Measurements from ENCODE around the gene RP2. TPM values are rescaled to one million over a fixed set of nuclear protein-coding genes. Genes with fewer than 3 reads are reported as not detected.

Gene RP2
- 10 to 100 TPM; 11.4 to 17.1 (median 15.0) TPM for polyA plus RNA-seq (ENCODE audit: insufficient read length in 4 of 4)

DNA sequence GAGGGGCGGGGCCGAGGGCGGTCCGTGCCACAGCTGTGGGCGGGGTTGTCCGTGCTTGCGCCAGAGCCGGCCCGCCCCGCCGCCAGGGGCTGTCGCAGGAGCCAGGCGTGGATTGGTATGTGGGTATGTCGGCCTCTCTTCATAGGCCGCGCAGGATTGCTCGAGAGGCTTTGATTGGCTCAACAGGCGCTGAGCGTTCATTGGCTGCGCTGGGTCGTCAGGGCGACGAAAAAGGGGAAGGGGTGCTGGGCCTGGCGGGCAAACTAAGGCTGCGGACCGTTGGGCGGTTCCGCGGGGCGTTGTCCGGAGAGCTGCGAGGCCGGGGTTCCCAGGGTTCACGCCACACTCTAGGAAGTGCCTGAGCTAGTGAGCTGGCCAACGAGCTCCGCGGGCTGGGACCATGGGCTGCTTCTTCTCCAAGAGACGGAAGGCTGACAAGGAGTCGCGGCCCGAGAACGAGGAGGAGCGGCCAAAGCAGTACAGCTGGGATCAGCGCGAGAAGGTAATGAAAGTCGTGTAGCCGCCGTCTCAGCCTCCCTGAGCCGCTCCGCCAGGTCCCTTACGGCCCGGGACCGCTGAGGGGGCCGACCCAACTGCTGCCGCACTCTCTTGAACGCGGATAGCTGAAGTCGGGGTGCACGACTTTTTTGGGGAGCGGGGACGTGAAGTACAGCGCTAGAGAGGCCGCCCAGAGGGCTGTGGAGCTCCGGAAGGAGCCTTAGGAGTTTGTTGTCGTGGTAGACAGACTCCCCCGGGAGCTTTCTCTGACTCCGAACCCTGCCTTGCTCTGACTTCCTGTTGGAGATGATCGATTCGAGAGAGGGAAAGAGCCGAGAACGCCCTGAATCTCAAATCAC lies at the start of gene RP2:
Gene RP2 (plus strand): TSS at position 343 of the 857 bp plus-strand sequence. CDS start 58 bp downstream, at position 401.
- DNase-seq (ENCODE audit: low read depth in 4 of 4, low spot score in 2 of 4), result peak; percentile 59 to 78 (median 72)

DNA sequence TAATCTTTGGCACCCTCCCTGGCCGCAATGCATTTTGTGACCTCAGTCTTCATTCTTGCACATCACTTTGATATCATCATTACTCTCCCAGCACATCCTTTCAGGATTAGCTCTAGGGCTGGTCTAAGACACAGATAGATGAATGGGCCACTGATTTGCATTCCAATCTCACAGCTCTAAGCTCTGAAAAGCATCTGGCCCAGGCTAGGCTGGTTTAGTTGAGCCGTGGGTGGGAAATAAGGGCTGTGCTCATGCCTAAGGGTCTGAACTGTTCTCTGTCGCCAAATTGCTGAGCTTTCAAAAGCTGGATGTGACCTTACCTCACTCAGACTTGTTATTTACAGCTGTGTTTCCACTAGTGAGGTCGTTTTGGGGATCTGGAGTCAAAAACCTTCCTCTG lies 47.9 kb upstream of the RP2 start:
- DNase-seq (ENCODE audit: low read depth in 4 of 4, low spot score in 2 of 4), result no peak

DNA sequence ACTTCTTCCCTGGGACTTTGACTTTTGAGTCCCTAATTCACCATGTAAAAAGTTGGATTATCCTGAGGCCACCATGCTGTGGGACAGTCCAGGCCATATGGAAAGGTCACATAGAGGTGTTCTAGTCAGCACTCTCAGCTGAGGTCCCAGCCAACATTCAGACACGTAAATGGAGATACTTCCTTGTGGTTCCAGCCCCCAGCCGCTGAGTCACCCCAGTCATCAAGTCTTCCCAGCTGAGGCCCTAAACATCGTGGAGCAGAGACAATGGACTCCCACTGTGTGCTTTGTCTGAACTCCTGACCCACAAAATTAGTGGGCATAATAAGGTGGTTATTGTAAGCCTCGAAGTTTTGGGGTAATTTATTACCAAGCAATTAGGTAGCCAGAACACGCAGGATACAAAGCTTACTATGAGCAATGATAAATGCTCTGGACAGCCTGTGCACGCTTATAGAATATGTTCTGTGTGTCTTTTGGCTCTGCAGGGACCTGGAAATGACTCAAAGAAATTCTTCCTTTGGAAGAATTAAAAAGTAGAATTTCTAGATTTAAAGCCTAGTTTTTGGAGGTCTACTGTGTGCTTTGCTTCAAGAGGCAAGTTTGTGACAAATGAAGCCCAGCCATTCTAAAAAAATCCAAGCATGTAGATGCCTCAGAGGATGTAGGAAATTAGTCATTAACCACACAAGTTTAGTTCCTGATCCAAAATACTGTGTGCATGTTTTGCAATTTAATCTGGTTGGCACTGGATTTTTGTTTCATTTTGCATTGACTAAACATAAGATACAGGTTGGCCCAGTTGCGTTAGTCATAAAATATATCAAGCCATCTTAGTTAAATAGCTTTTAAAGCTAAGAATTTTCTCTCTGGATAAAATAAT lies 44.7 kb upstream of the RP2 start:
- DNase-seq (ENCODE audit: low read depth in 4 of 4, low spot score in 2 of 4), result no peak

DNA sequence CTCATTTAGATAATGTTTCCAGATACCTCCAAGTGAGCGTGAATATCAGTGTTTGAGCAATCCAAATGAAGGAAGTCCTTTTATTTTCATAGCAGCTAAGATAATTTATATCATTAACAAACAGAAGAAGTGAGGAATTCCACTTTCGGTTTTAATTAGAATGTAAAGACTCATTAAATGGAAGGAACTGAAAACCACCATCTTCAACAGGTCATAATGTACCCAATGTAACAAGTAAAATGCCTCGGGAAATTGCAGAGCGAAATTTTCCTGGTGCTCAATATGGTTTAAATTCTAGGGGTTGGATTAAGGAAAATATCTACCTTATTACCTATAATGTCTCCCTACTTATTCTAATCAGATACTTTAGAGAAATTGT lies 44.0 kb upstream of the RP2 start:
- DNase-seq (ENCODE audit: low read depth in 4 of 4, low spot score in 2 of 4), result no peak

DNA sequence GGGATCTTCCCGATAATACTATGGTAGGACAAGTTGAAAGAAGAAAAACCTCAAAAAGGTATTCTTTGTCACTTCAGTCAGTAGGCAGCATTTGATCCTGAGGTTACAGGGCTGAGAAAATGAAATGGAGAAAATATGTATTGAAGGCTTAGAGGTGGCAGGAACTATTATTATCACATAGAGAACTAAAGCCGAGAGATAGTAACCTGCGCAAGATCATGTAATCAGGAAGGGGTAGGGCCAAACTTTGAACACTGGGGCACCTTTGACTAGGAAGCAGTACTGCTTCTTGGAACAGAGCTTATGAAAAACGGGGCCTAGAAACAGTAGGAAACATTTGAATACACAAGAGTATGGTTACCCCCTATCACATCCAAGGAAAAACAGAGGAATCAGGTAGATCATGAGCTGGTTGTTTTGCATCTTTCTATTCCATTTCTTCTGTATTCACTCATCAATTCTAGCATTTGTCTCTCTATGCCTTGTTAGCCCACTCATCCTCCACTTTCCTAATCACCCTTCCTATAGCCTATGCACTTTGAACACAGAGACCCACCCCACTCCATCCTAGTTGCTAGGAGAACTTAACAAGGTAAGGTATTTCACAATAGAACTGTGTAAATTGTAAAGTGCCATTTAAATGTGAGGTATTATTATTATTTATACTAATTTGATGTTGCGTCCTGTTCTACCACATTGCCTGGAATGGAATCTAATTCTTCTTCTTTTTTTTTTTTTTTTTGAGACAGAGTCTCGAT lies 43.3 kb upstream of the RP2 start:
- DNase-seq (ENCODE audit: low read depth in 4 of 4, low spot score in 2 of 4), result no peak

DNA sequence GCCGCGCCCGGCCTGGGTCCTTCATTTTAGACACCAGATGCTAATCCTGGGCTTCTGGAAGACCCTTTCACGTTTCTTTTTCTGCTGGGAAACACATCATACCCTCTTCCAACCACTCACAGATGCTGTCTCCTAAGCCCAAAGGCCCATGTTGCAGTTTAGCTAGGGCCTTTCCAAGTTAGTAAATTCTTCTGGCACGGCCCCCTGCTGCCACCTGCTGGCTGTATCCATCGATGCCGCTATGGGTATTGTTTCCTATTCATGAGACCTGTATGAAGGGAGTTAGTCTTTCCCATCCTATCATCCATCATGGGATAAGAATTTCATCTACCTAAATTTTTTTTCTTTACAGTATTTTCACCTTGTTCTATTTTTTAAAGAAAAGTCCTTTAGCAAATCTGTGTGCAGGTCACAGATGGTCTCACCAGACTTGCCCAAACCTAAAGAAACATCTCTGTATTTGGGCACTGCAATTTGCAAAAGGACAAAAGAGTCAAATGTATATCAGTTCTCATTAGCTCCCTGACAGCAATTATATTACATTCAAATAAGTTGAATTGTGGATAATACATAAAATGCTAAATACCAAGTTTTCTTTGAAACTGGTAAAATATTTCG lies 40.2 kb upstream of the RP2 start:
- peak in 2 of 4 donors; percentile 9 to 21 for DNase-seq (ENCODE audit: low read depth in 4 of 4, low spot score in 2 of 4)

DNA sequence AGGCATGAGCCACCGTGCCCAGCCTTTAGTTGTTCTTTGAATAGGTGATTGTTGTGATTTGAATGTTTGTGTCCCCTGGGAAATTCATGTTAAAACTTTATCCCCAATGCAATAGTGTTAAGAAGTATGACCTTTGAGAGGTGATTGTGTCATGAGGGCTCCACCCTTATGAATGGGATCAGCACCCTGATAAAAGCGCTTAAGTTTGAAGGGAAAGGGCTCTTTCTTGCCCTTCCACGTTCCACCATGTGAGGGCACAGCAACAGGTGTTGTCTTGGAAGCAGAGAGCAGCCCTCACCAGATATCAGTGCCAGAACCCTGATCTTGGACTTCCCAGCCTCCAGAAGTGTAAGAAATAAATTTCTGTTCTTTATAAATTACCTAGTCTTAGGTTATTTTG lies 33.7 kb upstream of the RP2 start:
- DNase-seq (ENCODE audit: low read depth in 4 of 4, low spot score in 2 of 4), result no peak

DNA sequence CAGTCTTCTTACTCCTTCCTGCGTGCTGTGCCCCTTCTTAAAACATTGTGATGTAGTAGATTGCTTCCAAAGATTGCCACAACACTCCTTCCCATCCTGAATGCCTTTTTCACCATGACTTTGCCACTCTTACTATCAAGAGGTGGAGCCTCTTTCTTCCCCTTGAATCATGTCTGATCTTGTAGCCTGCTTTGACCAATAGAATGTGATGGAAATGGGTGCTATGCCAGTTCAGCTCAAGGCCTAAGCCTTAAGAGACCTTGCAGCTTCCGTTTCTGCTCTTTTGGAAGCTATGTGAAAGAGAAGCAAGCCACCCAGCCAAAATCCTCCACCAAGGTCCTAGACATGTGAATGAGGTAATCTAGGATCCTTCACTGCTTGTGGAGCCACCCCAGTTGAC lies 31.6 kb upstream of the RP2 start:
- DNase-seq (ENCODE audit: low read depth in 4 of 4, low spot score in 2 of 4), result no peak

DNA sequence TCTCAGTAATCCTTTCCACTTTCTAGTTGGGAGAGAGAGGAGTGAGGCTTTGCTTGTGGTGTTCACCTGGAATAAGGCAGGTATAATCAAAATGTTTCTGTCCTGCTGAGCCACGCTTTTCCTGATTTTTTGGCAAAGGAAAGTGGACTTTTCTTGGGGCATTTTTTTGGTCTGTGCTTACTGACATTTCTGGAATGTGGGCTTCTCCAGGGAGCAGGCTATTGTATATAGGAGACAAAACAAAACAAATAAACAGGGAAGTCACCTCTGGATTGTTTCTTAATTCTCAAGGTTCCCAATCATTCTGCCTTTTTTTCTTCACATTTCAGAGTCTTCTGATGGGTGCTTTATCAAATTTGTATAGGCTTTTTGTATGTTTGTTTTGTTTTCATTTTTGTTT lies 25.7 kb upstream of the RP2 start:
- DNase-seq (ENCODE audit: low read depth in 4 of 4, low spot score in 2 of 4), result no peak

DNA sequence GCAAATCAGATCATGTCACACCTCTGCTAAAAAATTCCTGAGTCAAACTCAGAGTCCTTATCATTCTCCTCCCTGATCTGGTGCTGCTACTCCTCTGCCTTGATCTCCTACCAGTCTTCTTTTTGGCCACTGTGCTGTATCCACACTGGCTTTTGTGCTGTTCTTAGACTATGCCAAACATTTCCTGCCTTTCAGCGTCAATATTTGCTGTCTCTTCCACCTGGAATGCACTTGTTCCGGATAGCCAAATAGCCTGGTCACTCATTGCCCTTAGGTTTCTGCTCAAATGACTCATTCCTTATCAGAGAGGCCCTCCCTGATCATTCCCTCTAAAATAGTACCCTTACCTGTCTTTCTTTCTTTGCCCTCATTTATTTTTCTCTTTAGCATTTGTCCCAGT lies 24.4 kb upstream of the RP2 start:
- DNase-seq (ENCODE audit: low read depth in 4 of 4, low spot score in 2 of 4), result no peak

DNA sequence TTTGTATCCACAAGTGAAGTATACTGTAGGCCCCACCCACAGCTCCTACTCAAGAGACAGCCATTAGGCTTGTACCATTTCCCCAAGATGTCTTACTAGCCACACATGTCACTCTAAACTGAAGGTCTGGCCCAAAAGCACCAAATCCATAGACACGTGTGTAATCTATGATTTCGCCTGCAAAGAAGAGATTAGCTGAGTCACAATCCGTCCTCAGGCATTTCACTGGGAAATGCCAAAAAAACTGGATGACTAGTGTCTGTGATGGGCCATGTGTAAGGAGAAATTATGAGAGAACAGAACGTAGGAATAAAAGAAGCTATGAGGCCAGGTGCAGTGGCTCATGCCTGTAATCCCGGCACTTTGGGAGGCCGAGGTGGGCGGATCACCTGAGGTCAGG lies 21.9 kb upstream of the RP2 start:
- DNase-seq (ENCODE audit: low read depth in 4 of 4, low spot score in 2 of 4), result no peak

DNA sequence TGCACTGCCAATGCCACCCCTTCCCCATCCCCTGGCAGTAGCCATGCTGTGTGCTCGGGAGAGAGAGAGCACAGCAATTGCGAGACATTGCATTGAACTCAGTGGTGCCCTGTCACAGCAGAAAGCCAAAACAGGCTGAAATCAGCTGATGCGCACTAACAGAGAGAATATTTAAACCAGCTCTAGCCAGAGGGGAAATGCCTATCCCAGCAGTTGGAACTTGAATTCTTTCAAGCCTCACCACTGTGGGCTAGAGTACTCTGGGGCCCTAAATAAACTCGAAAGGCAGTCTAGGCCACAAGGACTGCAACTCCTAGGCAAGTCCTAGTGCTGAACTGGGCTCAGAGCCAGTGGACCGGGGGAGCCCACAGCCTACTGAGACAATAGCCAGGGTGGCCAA lies 17.7 kb upstream of the RP2 start:
- DNase-seq (ENCODE audit: low read depth in 4 of 4, low spot score in 2 of 4), result no peak

DNA sequence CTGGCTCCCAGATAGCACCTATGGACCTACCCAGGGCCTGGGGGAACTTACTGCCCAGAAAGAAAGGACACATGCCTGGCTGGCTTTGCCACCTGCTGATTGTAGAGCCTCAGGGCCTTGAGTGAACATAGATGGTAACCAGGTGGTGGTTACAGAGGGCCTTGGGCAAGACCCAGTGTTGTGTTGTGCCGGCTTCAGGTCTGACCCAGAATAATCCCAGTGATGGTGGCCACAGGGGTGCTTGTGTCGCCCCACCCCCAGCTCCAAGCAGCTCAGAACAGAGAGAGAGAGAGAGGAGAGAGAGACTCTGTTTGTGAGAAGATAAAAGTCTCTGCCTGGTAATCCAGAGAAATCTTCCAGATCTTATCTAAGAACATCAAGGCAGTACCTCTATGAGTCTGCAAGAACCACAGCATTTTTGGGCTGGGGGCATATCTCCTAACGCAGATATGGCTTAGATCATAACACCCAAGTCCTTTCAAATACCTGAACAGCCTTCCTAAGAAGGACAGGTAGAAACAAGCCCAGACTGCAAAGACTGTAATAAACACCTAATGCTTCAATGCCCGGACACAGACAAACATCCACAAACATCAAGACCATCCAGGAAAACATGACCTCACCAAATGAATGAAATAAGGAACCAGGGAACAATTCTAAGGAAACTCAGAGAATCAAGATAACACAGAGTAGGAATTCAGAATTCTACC lies 16.3 kb upstream of the RP2 start:
- no peak for DNase-seq (ENCODE audit: low read depth in 4 of 4, low spot score in 2 of 4)

DNA sequence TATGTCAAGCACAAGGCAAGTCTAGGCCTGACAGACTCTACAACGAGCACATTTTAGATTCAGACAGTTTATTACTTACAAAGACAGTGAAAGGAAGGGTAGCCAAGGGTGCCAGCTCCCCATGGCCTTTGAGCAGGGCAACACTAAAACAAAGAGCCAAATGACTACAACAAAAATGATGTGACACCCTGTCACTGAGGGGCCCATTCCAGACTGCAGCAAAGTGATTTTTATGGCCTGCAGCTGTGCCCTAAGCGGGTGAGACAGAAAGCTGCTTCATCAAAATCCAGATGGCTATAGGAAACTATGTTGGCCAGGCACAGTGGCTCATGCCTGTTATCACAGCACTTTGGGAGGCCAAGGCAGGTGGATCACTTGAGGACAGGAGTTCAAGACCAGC lies 13.4 kb upstream of the RP2 start:
- no peak for DNase-seq (ENCODE audit: low read depth in 4 of 4, low spot score in 2 of 4)

DNA sequence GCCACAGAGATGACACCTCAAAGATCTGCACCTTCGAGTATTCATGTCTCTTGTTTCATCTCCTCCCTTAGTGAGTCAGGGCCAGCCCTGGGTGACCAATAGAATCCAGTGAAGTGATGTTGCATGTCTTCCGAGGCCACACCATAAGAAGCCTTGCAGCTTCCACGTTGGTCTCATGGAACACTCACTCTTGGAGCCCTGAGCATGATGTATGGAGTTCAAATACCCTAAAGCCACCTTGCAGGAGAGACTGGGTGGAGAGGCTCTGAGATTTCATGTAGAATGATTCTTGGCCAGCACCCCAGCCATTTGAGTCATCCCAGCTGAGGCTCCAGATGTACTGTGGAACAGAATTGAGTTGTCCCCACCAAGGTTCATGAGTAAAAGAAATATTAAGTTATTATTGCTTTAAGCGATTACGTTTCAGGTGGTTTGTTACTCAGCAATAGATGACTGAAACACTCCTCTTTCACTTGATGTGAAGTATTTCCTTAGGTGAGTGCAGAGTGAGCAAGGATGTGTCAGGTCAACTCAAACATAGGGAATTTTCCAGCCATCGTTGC lies 5.0 kb upstream of the RP2 start:
- no peak for DNase-seq (ENCODE audit: low read depth in 4 of 4, low spot score in 2 of 4)

DNA sequence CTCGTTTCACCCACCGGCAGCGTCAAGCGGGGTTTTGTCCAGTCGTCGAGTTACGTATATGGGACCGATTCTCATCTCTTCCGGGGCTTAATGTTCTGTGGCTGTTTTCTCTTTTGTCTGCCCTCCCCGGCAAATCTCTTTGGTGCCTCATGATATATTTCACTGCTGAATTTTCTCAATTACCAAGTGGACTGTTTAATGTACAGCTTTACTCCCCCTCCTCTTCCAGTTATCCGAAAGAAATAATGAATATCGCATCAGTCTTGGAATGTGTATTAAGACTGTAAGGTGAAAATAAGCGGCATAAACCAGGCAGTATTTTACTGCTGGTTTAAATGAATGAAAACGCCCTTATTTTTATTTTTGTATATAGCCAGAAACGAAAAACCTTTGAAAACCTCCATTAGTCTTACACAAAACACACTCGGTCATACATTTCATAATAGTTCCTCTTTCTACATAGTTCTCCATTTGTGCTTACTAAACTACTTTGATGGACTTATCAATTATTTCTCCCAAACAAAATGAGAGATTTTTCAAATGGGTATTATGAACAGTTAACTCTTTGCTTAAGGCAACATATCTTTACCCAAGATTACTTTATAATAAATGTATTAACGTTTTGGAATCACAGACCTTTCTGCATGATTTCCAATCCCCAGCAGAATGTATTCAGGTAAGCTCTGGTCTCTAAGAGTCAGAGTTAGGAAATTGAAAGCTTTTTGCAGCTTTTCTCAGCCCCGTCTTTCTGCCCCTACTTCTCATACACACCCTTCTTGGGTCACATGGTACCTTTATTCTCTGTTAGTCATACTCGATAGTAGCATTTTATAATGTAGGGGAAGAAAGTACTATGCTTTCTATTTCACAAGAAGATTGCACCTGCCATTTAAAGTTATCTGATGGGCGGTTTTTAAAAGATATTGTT lies 979 bp downstream of the RP2 start:
- DNase-seq (ENCODE audit: low read depth in 4 of 4, low spot score in 2 of 4), result peak in 1 of 4 donors; percentile 9

DNA sequence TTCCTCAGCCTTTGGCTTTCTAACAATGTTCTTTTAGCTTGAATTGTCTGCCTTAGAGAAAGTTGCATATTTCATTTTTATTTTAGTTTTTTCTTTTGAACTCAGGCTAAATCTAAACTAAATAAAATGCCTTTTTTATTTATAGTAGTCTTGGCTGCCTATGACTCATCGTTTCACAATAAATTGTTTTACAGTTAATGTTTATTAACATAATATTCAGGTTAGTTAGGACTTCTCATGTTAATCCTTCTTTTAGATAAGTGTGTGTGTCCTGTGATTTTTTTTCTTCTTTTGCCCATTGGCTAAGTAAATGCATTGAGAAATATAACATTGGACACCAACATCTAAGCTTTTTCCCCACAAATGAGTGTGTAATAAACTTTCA lies 1.6 kb downstream of the RP2 start:
- no peak for DNase-seq (ENCODE audit: low read depth in 4 of 4, low spot score in 2 of 4)

DNA sequence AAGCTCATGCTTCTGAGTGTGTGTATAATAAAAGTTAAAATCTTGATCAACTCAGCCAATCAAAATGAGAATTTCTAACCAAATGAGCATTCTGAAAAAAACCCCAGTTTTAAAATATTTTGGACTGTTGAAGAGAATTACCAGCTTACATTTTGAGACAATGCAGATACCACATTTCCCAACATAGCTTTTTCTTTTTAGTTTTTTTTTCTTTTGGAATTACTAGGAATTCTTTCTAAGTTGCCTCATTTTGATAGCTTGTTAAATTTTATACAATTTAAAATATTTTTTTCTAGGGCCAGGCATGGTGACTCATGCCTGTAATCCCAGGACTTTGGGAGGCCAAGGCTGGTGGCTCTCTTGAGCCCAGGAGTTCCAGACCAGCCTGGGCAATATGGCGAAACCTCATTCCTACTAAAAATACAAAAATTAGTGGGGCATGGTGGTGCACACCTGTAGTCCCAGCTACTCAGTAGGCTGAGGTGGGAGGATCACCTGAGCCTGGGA lies 2.2 kb downstream of the RP2 start:
- no peak for DNase-seq (ENCODE audit: low read depth in 4 of 4, low spot score in 2 of 4)

Data from left renal cortex interstitium (tissue), 4 donors.